Stimulated activated CD4-positive, alpha-beta T cell treated with anti-CD3 and anti-CD28 coated beads, Interleukin-12 subunit alpha, Interleukin-12 subunit beta, amount 100 ng/mL, for 48 hours (primary cell): Measurements from ENCODE around the gene TWIST2.

Source experiments
- DNase-seq, 3 donors: peaks; one replicate each; pipeline ENCODE4 v3.0.0-alpha.2; 2020; ENCODE audit warnings: low read depth in 2 of 3, low spot score in 1 of 3

TWIST2 gene

DNA sequence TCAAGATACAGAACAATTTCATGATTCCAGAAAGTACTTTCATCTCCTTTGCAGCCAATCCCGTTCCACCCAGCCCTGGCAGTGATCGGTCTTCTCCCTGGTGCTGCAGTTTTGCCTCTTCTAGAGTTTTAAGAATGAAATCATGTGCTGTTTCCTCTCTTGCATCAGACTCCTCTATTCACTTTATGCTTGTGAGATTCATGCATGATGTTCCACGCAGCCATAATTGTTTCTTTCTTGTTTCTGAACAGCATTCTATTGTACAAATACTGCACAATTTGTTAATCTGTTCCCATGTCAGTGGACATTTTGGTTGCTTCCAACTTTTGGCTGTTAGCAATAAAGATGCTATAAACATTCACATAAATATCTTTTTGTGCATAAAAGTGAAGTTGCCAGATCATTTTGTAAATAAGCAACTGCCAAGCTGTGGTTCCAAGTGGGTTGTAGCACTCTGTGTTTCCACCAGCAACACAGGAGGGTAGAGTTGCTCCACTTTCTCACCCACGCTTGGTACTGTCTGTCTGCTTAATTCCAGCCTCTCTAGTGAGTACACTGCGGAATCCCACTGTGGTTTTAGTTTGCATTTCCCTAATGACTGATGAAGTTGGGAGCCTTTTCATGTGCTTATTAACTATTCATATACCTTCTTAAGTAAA is 104.5 kb downstream of the TWIST2 start:
- no peak for DNase-seq

DNA sequence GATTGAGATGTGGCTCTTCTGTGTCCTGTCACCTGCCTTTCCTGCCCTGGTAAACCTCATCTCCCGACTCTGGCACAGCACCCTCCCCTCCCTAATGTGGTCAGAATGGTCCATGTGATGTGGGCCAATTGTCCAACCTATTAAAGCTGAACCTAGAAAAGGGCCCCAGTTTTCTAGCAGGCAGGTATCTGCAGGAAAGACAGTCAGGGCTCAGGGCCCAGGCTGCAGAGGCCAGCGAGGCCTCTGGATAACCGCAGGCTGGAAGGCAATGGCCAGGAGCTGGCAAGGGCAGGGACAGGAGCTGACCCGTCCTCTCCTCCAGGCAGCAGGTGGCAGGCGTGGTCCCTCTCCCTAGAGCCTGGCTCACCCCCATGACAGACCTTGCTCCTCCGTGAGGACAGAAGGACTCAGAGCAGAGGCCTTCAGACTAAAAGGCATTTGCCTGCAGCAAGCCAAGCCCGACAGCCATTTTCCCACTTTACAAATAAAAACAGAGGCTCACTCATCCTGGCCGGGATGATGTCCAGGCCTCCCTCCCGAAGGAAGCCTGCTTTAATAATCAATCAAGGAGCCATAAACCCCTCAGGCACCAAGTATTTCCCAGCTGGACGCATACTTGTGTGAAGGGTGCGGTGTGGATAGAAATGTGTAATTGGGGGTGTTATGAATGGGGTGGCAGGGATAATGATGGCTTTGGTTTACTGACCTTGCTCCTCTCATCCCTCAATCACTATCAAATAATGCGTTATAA is 107.1 kb downstream of the TWIST2 start:
- no peak for DNase-seq

DNA sequence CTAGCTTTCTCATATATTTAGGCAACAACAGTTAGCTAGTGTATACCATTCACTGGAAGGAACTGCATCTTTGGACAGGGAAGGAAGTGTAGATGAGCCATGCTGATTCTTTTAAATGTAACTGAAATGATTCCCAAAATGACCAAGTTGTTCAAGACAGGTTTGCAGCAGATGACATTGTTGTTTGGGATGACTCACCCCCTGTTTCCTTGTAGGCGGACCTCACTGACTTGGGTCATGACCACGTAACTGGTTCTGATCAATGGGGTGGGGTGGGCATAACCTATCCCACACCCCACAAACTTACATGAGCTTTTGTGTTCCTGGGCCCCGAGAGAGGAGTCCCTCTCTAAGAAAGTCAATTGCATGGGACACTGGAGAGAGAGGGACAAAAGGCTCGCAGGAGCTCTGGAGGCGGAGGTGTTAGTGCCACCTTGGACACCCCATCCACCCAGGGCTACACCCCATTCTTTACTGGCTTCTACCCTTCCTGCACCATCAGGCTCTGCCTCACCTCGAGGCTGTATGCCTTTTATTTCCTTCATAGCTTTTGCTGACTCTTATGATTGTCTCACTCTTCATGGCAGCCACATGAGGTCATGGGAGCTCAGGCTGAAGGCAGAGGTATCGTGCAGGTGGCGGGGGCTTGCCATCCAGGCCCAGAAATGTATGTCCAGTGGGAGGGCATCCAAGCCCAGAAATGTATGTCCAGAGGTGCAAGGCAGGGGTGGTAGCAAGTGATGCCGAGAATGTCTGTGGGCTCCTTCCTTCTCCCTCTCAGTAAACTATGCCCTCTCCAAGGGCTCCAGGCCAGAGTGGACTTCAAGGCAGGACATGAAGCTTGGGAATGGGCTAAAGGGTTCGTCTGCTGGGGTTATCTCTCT is 108.0 kb downstream of the TWIST2 start:
- no peak for DNase-seq

DNA sequence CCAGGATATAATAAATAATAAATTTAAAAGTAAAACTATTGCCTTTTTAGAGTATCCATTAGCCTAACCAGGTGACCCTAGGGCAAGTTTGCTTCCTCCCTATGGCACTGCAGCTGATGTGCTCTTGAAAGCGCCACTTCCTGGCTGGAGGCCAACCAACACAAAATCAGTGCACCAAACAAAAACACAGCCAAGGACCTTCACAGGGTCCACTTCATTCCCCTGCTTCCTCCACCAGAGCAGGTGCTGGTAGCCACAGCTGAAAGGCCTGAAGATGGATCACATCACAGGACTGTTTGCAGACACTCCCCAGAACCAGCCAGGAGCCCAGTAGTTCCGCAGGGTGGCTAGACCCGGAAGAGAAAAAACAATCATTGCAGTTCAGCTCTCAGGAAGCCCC is 108.8 kb downstream of the TWIST2 start:
- DNase-seq, result no peak
